Neutrophil (primary cell): Measurements from ENCODE around the gene CAPS2.

ENCODE experiments used
- H3K27ac ChIP-seq: fragments of 200-600 bp; sonication (generic); 2 replicates; pipeline ENCODE4 v1.5.1; 2016; ENCODE audit warnings: mild to moderate bottlenecking, moderate library complexity
- H3K27me3 ChIP-seq: fragments of 200-600 bp; sonication (generic); 2 replicates; pipeline ENCODE4 v1.6.0; 2016; ENCODE audit warnings: mild to moderate bottlenecking
- H3K36me3 ChIP-seq: fragments of 200-600 bp; sonication (generic); 2 replicates; pipeline ENCODE4 v1.5.1; 2017
- H3K4me1 ChIP-seq, 2 experiments: fragments of 200-600 bp in 1 of 2; sonication (generic) in 1 of 2; 1 replicate in 1 of 2; 2 replicates in 1 of 2; pipeline versions ENCODE4 v1.5.1 to v1.6.1; 2013 to 2016; ENCODE audit warnings: low read depth in 1 of 2, low read length in 1 of 2, mild to moderate bottlenecking in 1 of 2, moderate library complexity in 1 of 2; ENCODE audit not compliant: control insufficient read depth in 1 of 2, insufficient read depth in 1 of 2
- H3K4me3 ChIP-seq, 2 experiments: fragments of 200-600 bp in 1 of 2; sonication (generic) in 1 of 2; 1 replicate in 1 of 2; 2 replicates in 1 of 2; pipeline ENCODE4 v1.5.1; 2013 to 2016; ENCODE audit warnings: low read depth in 1 of 2, low read length in 1 of 2, mild to moderate bottlenecking in 1 of 2, moderate library complexity in 1 of 2
- H3K9me3 ChIP-seq: fragments of 200-600 bp; sonication (generic); 2 replicates; pipeline ENCODE4 v1.5.1; 2016
- CTCF ChIP-seq: fragments of 200-600 bp; sonication (generic); IDR thresholded peaks from 2 replicates; pipeline ENCODE4 v1.5.1; 2016; ENCODE audit warnings: antibody characterized with exemption

CAPS2 gene

GRCh38 chr12:75269209-75269608 lies 60.9 kb downstream of the CAPS2 start:
- Histone ChIP-seq H3K9me3 (no peaks in the 10 kb centered on the region), H3K27ac (no peak overlapping the region), H3K4me1 (no peaks in the 10 kb centered on the region), H3K4me3 (no peak overlapping the region), H3K36me3 (no peaks in the 10 kb centered on the region), H3K27me3 (no peaks in the 10 kb centered on the region)
- no peak for TF ChIP-seq CTCF

- no peak for TF ChIP-seq CTCF
- no peaks in the 10 kb centered on the region for H3K9me3 ChIP-seq
- no peak overlapping the region for H3K27ac ChIP-seq
- no peaks in the 10 kb centered on the region for H3K4me1 ChIP-seq
- H3K4me3 ChIP-seq = no peak overlapping the region
- H3K36me3 ChIP-seq = no peaks in the 10 kb centered on the region
- no peaks in the 10 kb centered on the region for H3K27me3 ChIP-seq
Observed at GRCh38 chr12:75260316-75260715, 69.8 kb downstream of the CAPS2 start.

GRCh38 chr12:75259143-75259542 lies 71.0 kb downstream of the CAPS2 start:
- Histone ChIP-seq H3K36me3 (no peaks in the 10 kb centered on the region), H3K9me3 (no peaks in the 10 kb centered on the region), H3K27ac (no peak overlapping the region), H3K4me1 (no peaks in the 10 kb centered on the region), H3K4me3 (no peak overlapping the region), H3K27me3 (no peaks in the 10 kb centered on the region)
- no peak for TF ChIP-seq CTCF

- Histone ChIP-seq H3K27me3 (no peaks in the 10 kb centered on the region), H3K4me1 (no peaks in the 10 kb centered on the region), H3K4me3 (no peak overlapping the region), H3K36me3 (no peaks in the 10 kb centered on the region), H3K9me3 (no peaks in the 10 kb centered on the region), H3K27ac (no peak overlapping the region)
- TF ChIP-seq CTCF = no peak
Observed at GRCh38 chr12:75257510-75257909, 72.6 kb downstream of the CAPS2 start.

GRCh38 chr12:75245108-75245507 lies 85.0 kb downstream of the CAPS2 start:
- Histone ChIP-seq H3K27me3 (no peaks in the 10 kb centered on the region), H3K36me3 (no peaks in the 10 kb centered on the region), H3K4me3 (no peak overlapping the region), H3K4me1 (no peaks in the 10 kb centered on the region), H3K27ac (no peak overlapping the region), H3K9me3 (no peaks in the 10 kb centered on the region)
- no peak for TF ChIP-seq CTCF

- Histone ChIP-seq H3K4me1 (no peaks in the 10 kb centered on the region), H3K27me3 (no peaks in the 10 kb centered on the region), H3K27ac (no peak overlapping the region), H3K9me3 (no peaks in the 10 kb centered on the region), H3K4me3 (no peak overlapping the region), H3K36me3 (no peaks in the 10 kb centered on the region)
- TF ChIP-seq CTCF = no peak
Observed at GRCh38 chr12:75239987-75240386, 90.1 kb downstream of the CAPS2 start.
